GM12892 (cell line): ENCODE measurements around the gene MLF1.

Source experiments
- DNase-seq: peaks from one replicate; pipeline ENCODE4 v3.0.0; 2011; ENCODE audit not compliant: insufficient read length
- FAIRE-seq: peaks from 2 replicates; lab custom pipeline; 2011; peaks lifted over from hg19 to GRCh38; lab: Jason Lieb, UNC
- POLR2A ChIP-seq: IDR thresholded peaks from 2 replicates; pipeline ENCODE4 v1.6.1; 2011; ENCODE audit warnings: low read depth, low read length, control low read depth
- POLR2AphosphoS5 ChIP-seq: IDR thresholded peaks from 2 replicates; pipeline ENCODE4 v1.6.1; 2011; ENCODE audit warnings: low read depth, low read length, control low read depth
- TAF1 ChIP-seq: IDR thresholded peaks from 2 replicates; pipeline ENCODE4 v1.6.1; 2011; ENCODE audit warnings: low read depth, mild to moderate bottlenecking, control low read depth, low read length, borderline replicate concordance

MLF1 gene

DNA sequence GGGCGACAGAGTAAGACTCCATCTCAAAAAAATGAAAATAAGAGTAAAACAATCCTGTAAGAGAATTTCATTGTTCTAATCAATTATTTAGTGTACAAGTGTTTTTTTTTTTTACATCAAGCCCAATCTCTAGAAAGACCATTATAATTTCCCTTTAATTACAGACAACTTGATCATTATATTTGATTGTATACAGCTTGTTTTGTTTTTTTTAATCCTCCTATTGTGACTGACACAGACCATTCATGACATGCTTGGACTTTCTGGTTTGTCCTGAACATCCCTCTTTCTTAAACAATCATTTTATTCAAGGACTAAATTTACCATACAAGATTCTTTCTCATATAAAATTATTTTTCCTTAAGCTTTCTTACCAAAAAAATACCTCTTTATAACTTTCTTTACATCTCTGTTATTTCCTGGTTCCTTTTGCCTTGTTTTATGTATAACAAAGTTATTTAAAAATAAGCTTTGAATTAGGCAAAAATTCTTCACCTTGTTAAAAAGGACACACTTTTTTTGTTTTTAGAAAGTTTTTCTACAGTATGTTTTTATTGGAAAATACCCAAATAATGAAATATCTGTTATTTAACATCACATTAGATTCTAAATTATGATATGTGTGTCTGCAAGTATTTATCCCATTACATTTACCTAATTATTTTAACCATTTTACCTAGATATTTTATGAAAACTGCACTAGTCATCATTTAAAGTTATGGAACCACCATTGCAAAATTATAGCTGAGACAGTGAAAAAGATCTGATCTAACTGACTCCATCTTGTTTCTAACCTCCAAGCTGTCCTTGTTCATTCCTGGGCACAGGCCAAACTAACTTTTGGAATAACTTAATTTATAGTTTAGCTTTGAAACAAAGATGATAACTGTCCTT lies 47.2 kb downstream of the MLF1 start:
- TF ChIP-seq POLR2A (no peak), TAF1 (no peak), POLR2AphosphoS5 (no peak)
- DNase-seq (no peak), FAIRE-seq (no peak)

DNA sequence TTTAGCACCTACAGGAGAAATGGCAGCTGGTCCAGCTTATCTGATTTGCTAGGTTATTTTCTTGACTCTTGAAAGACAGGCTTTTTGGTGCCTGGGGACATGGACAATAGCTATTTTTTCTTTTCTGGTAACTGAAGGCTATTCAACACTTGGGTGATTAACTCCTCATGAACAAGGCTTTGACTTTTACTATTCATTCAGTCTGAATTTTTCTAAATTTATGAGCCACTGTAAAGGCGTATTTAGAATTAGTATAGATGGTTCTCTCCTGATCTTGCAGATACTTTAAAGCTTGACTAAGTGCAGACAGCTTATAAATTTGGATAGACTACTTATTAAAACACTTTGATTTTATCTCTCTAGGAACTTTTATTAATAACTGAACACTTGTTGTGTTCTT lies 54.9 kb downstream of the MLF1 start:
- FAIRE-seq (no peak), DNase-seq (no peak)
- TF ChIP-seq TAF1: no peak
- no peak for TF ChIP-seq POLR2A
- no peak for TF ChIP-seq POLR2AphosphoS5

DNA sequence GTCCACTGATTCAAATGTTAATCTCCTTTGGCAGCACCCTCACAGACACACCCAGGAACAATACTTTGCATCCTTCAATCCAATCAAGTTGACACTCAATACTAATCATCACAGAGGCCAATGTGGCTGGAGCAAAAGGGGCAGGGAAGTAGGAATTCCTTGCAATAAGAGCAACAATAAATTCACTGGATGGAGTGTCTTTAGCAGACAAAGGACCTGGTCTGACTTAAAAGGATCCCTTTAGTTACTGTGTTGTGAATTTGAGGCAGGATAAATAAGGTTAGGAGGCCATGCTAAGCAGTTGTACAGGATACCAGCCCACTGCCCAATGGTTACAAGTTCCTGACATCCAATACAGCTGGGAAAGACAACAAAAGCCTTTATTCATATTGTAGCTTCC lies 61.0 kb downstream of the MLF1 start:
- no peak for FAIRE-seq
- DNase-seq: no peak
- TF ChIP-seq POLR2AphosphoS5 (no peak), POLR2A (no peak), TAF1 (no peak)

DNA sequence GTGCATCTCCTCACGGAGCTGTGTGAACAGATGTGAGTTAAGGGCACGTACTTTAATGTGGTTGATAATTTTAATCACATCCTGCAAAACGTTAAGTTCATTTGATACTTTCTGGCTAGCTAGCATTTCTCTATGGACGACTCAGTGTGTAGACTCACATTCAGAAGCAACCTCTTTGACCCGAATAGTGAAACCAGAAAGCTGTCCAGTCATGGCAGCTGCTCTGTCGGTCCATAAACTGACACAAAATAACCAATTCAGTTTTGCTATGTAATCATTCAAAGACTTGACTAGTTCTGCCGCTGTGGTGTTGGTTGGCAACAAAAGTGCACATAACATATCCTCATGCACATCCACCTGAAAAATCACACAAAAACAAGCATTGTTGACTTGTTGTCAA lies 69.7 kb downstream of the MLF1 start:
- FAIRE-seq (no peak), DNase-seq (no peak)
- no peak for TF ChIP-seq POLR2AphosphoS5
- TF ChIP-seq TAF1: no peak
- TF ChIP-seq POLR2A: no peak

DNA sequence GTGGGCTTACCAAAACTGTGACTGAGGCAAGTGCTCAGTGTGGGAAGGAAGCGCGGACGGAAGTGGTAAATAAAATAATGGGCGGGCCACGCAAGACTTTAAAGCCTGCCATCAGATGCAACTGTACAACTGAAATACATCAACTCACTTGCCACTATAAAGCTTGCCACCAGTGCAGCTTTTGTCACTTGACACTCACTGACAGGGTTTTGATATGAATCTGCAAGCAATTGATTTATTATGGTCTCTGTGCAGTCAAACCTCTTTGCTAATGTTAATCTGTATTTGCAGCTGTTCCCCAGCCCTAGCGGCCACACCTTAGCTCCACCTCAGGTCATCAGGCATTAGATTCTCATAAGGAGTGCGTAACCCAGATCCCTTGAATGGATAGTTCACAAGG lies 71.0 kb downstream of the MLF1 start:
- TF ChIP-seq TAF1 (no peak), POLR2A (no peak), POLR2AphosphoS5 (no peak)
- FAIRE-seq: no peak
- no peak for DNase-seq

DNA sequence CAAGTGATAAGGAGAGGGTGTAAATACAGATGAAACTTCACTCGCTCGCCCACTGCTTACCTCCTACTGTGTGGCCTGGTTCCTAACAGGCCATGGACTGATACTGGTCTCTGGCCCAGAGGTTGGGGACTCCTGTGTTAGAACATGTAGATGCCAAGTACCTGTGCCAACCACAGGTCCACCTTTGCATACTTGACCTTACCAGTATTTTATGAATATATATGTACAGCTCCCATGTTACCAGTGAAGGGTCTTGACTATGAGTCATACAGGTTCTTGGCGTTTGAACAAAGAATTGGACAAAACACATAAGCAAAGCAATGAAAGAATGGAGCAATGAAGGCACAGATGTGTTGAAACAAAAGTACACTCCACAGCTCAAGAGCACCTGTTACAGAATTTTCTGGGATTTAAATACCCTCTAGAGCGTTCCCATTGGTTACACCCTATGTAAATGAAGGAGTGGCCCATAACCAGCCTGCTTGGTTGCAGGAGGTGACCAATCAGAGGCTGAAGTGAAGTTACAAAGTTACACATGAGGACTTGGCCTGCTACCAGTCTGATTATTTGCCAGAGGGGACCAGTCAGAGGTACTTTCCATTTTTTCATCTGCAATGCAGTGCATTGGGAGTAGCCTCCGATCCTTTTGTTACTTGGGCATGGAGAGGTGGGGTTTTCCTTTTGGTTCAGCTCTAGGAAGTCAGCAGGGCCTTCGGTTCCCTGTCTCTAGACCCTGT lies 71.6 kb downstream of the MLF1 start:
- FAIRE-seq (no peak), DNase-seq (no peak)
- no peak for TF ChIP-seq POLR2AphosphoS5
- no peak for TF ChIP-seq POLR2A
- no peak for TF ChIP-seq TAF1

DNA sequence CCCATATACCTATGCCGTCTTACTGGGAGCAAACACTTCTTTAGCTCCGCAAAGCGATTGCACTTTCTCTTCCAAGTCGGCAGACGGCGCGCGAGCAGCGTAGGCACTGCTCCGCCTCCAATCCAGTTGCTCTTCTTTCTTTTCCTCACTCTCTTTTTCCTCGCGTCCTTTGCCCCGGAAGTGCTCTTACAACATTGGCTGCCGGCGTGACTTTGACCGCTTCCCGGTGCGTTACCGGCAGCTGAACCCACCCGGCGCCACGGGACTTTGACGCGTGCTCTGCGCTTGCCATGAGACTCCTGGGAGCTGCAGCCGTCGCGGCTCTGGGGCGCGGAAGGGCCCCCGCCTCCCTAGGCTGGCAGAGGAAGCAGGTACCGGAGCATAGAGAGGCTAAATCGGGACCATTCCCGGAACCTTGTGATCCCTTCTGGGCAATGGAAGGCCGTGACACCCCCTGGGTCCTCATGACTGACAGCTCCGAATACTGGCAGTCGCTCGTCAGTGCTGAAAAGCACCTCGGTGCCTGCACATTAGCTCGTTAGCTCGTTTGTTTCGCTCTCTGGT lies 73.4 kb downstream of the MLF1 start, which contains the start of gene GFM1:
Gene GFM1 (plus strand): TSS at position 183 of the 564 bp plus-strand sequence. CDS start 108 bp downstream, at position 291.
- DNase-seq (peak; percentile 66), FAIRE-seq (peak; percentile 99)
- peak; percentile 80; the same call in 1 of the 2 replicates for TF ChIP-seq POLR2A
- TF ChIP-seq TAF1: no peak; the same call in 1 of the 2 replicates
- TF ChIP-seq POLR2AphosphoS5: peak; percentile 77

DNA sequence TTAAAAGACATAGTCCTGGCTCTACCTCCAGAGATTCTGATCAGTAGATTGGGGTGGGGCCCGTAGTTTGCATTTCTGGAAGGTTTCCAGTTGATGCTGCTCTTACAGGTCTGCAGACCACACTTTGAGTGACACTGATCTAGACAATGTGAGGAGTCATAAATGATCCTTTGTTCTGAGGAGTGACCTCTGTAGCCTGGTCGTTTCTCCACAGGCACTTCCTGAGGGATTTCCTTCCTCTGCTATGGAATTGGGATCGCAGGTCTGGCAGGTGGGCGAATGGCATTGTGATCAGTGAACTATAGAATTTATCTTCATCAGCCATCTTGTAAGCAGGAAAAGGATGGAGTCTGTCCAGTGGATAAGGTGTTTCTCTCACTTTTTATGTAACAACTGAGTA lies 78.8 kb downstream of the MLF1 start:
- no peak for FAIRE-seq
- no peak for TF ChIP-seq POLR2A
- TF ChIP-seq TAF1: no peak
- TF ChIP-seq POLR2AphosphoS5: no peak
- no peak for DNase-seq

DNA sequence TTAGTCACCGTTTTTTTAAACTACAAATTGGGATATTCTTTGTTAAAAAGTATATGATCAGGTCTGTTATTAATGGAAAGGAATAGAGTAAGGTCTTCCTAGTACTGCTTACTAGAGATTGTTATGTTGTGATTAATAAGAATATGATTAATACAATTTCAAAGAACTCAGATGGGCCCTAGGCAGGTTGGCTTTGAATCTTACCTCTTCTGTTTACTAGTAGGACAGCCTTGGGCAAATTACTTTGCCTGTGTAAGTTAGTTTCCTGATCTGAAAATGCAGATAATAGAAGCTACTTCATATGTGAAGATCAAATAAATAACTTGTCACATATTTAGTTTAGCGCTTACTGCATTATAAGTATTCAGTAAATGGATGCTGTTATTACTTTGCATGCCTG lies 80.2 kb downstream of the MLF1 start:
- TF ChIP-seq POLR2AphosphoS5 (no peak), TAF1 (no peak)
- DNase-seq: no peak
- FAIRE-seq: no peak

DNA sequence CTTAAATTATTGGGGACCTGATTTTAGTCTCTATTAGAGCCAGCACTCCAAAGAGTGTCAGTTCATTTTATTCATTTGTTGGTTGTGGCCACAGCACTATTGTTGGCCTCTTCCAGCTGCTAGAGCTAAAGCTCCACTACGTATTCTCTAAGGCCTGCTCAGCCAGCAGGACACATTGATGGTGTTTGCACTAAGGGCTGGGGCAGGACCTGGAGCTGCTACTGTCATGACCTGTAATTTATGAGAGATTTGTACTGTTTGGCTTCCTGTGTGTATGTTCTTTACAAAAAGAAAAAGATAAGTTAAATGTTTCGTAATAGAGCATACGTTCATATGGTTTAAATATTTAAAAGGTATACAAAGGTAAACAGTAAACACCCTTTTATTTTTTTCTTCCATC lies 81.5 kb downstream of the MLF1 start:
- no peak for FAIRE-seq
- DNase-seq: no peak
- no peak for TF ChIP-seq POLR2A
- no peak for TF ChIP-seq TAF1
- no peak for TF ChIP-seq POLR2AphosphoS5
